Effector CD8-positive, alpha-beta T cell (primary cell): ENCODE data around the gene IQCK.

Source experiments
- DNase-seq: peaks from one replicate; lab custom pipeline; 2025; lab: John Stamatoyannopoulos, UW

IQCK gene

DNA sequence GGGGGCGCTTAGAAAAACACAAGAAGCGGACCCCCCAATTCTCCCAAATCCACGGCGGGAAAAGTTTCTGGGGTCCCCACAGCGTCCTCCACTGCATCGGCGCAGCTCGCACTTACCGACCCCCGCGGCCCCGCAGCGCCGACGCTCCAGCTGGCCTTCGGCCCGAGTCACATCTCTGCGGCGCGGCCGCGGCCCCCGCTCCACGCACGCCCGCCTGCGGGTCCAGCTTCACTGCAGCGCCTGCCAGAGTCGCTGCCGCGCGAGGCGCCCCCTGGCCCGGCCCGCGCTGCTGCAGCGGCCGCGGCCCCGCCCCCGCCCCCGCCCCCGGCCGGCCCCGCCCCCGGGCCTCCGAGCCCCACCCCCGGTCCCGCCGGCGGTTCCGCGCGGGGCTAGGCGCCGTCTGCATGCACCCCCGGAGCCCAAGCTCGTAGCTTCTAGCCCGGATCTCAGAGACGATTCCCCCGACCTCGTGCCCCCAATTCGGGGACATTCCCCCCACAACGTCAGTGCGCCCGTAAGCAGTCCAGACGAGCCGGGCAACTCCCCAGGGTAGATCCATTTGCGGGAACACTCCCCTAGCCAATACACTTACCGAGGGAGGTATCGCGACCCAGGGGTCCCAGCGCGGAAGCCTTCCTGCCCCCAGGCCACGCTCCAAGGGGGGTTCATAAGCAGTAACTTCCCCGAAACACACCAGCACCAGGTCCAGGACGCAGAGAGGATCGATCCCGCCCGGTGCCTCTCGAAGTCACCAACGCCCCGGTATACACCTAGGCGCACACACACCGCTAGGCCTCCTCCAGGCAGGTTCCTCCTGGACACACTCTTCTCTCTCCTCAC, 166.8 kb downstream of the IQCK start, which contains the start of gene GPRC5B:
Gene GPRC5B (minus strand): TSS at position 238 of the 840 bp plus-strand sequence. CDS start 12,003 bp downstream, outside the sequence.
- peak; percentile 38 for DNase-seq

DNA sequence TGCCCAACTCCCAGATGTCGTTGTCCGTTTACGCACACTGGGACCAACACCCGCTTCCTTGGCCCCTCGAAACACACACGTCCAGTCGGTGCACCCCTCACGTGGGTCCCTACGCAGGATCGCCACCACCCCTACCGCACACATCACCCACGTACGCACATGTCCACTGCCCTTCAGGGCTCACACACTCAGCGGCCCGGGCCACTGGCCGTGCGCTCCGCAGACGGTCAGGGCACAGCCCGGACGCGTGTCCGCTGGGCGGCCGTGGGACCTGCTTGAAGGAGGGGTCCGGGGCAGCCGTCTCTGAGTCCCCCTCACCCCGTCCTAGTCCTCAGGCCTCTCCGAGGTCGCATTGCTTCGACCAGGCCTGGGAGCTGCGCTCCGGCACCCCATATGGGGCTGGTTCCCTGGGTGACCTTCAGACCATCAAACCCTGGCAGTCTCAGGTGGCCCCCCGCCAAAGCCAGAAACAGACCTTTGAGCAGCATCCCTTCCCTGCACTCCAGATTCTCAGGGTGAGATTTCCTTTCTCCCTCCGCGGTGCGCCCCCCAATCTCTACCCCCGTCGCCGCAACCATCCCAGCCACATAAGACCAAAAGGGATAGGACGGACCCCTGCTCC, 167.5 kb downstream of the IQCK start:
- no peak for DNase-seq

DNA sequence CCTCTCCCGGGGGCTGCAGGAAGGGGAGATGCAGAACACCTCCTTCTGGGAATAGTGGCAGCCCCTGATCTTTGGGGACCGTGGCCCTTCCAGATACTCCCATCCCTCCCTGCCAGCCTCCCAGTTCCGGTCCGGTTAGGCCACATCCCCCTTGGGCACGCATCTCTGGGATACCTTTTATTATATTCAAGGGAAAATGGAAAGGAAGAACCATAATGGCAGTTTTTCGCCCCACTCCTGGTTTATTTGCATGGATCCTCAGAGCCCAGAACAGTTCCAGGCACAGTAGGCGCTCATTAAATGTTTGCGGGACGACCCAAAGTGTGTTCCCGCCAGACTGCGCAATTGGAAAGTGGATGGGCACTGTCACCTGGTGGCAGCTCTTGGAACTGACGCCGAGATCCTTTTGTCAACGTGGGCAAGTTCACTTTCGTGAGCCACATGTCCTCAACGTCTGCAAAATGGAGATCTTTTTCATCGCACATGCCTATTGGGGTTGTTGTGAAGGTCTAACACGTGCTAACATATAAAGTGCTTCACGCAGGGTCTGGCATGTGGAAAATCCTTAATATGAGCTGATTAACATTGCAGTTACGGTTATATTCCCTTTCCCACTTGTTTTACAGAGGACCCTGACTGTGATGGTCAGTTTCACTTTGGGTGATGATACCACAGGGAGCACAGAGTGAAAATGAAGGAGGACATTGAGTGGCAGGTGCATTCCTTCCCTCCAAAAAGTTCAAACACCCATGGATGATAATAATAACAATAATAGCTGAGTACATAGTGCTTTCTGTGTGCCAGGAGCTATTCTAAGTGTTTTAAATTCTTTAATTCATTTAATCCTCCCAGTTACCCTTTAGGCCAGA, 168.2 kb downstream of the IQCK start:
- peak; percentile 59 for DNase-seq

- DNase-seq: no peak
Measured at GRCh38 chr16:19888834-19889233, 170.8 kb downstream of the IQCK start.

- no peak for DNase-seq
Measured at GRCh38 chr16:19890901-19891300, 172.8 kb downstream of the IQCK start.

DNA sequence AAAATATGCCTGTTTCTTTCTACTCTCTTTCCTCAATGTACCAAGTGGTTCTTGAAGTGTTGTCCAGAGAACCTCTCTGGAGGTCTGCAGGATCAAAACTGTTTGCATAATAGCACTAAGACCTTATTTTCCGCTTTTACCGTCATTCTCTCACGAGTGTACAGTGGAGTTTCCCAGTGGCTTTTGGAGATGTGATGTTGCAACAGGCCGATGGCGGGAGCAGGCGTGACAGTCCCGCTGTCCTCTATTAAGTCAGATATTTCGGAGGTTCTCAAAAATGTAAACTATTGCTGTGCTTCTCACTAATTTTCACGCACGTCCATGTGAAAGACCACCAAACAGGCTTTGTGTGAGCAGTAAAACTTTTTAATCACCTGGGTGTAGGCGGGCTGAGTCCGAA, 174.8 kb downstream of the IQCK start:
- DNase-seq: no peak

DNA sequence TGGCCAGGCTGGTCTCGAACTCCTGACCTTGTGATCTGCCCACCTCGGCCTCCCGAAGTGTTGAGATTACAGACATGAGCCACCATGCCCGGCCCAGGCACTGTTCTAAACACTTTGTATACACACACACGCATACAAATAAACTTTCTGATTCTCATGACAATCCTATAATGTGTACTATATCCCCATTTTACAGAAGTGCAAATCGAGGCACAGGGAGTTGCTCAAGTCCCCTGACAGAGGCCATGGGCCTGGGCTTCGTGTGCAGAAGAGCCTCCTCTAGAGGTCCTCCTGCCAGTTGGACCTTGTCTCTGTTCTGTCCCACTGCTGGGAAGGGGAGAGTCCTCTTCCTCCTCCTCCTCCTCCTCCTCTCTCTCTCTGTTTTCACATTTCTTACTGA, 176.5 kb downstream of the IQCK start:
- no peak for DNase-seq

- DNase-seq: no peak
Measured at GRCh38 chr16:19896951-19897350, 178.9 kb downstream of the IQCK start.

GRCh38 chr16:19898166-19898565, 180.1 kb downstream of the IQCK start:
- DNase-seq: no peak

DNA sequence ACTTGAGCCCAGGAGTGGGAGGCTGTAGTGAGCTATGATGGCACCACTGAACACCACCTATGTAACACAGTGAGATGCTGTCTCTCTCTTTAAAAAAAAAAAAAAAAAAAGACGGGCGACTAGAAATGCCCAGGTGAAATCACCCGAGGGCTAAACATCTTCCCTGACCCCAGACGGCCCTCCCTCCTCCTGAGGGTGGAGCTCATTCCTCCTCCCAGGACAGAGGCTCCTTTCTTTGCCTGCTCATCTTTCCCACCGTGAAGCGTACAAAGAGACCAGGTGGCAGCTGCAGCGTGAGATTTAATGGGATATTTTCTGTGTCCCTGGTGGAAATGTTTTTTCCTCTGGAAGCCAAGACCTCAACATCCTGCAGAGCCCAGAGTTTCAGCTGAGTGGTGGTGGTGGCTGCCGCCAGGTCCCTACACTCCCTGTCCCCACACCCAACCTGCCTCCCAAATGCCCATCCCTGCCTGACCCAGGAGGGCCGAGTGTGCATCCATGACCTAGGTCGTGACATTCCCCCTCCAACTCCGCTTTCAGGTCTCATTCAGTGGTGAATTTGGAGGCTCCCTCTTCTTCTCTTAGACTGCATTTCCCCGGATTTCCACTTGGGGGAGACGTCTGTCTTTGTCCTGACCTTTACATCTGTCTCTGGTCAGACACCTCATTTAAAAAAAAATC, 181.0 kb downstream of the IQCK start:
- peak; percentile 5 for DNase-seq

GRCh38 chr16:19899605-19899955, 181.5 kb downstream of the IQCK start:
- DNase-seq: no peak

DNA sequence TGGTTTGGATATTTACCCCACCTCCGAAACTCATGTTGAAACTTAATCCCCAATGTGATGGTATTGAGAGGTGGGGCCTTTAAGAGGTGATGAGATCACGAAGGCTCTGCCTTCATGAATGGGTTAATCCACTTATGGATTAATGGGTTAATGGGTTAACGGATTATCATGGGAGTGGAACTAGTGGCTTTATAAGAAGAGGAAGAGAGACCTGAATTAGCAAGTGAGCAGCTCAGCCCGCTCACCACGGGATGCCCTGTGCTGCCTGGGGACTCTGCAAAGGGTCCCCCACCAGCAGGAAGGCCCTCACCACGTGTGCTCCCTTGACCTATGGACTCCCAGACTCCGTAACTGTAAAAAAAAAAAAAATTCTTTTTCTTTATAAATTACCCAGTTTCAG, 183.1 kb downstream of the IQCK start:
- no peak for DNase-seq

DNA sequence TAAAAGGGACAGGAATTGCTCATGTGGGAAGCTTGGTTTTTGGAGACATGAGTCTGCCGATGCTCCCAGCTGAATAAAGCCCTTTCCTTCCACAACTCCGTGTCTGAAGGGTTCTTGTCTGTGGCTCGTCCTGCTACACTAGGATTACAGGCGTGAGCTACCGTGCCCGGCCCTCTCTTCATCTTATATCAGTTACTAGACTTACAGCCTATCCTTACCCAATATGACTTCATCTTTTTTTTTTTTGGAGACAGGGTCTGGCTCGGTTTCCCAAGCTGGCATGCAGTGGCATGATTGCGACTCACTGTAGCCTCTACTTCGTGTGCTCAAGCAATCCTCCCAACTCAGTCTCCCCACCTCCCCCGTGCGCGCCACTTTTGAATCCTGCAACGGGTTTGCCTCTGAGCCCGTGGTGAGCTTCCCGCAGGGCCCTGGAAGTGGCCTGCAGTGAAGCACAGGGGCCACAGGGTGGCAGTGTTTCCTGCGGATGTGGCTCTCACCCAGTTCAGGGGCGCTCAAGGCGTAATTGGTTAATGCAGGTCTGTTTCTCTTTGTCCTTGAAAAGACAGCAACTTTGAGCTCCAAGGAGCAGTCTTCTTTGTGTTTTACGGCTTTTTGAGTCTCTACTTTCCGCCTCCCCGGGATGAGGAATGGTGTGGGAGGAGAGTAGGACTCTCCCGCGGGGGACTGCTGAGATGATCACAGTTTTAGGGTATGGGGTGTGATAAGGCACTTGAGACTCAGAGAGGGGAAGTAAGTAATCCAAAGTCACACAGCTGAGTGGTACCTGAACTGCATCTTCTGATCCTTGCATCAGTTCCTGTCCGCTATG, 189.3 kb downstream of the IQCK start:
- DNase-seq: peak; percentile 39
